Stimulated activated CD8-positive, alpha-beta memory T cell treated with anti-CD3 and anti-CD28 coated beads, Interleukin-4, amount 100 ng/mL, for 4 hours (primary cell): Measurements from ENCODE around the gene DNAI2.

Source experiments
- DNase-seq, 2 donors: peaks; one replicate each; pipeline ENCODE4 v3.0.0-alpha.2; 2020; ENCODE audit warnings: low read depth in 2 of 2, low spot score in 1 of 2

Gene DNAI2

GRCh38 chr17:74359916-74360315, 85.9 kb downstream of the DNAI2 start:
- no peak for DNase-seq

DNA sequence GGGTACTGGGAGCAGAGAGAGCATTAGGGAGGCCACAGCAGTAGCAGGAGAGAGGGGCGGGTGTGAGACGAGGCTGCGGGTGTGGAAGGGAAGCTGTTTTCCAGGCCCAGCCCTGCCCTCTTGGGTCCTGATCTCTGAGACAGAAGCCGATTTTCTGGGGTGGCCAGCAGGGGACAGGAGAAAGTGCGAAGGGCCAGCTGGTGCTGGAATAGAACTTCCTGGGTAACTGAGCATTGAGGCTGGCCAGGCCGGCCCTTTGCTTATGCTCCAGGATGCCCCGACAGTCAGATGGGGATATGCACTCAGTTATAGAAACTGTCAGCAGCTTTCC, 86.8 kb downstream of the DNAI2 start:
- no peak for DNase-seq

DNA sequence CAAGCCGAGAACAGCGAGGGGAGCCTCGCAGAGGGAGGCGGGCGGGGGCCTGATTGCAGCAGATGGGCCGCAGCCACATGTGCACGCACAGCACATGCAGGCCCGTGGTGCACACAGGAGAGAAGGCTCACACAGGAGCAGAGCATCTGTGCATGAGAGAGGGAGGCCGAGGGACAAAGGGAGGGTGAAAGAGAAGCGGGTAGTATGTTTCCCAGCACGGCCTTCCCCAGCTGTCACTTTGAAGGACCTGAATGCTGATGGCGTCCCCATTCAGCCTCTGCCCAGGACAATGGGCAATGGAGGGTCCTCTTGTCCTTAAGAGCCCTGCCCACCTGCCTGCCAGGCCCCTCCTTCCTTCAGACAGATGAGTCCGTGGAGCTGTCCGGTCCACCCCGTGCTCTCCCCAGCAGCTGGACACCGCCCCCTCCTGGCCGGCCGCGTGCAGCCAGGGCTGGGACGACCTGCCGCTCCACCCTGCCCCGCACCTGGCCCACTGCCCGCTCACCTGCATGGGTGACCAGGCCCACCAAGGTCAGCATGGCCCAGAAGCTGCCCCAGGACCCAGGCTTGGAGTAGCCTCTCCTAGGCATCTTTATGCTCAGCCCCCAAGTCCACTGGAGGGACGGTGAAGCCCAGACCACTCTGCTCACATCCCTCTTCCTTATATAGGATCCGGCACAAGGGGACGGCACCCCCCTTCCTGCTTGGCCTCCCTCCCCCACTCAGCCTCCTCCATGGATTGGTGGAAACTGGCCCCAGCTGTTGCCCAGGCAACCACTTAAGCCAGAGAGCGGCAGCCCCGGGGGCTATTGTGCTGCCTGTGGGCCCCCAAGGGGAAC, 87.4 kb downstream of the DNAI2 start, which contains the start of gene BTBD17:
TSS of gene BTBD17 (minus strand) at position 639 of the 839 bp plus-strand sequence. CDS start at position 590, 49 bp downstream.
- no peak for DNase-seq

DNA sequence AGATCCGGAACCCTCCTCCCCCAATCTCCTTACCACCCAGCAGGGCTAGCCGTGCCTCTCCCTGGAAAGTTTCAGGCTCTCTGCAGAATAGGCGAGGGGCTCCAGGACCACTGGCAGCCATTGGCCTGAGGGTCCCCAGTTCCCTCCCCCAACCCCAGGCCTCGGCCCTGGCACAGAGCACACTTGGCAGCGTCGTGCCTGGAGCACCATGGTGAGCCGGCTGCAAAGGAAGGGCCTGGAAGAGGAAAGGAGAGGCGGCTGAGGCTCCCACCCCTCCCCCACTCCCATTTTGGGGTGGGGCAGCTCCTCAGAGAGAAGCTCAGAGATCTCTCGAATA, 88.0 kb downstream of the DNAI2 start:
- DNase-seq: no peak

DNA sequence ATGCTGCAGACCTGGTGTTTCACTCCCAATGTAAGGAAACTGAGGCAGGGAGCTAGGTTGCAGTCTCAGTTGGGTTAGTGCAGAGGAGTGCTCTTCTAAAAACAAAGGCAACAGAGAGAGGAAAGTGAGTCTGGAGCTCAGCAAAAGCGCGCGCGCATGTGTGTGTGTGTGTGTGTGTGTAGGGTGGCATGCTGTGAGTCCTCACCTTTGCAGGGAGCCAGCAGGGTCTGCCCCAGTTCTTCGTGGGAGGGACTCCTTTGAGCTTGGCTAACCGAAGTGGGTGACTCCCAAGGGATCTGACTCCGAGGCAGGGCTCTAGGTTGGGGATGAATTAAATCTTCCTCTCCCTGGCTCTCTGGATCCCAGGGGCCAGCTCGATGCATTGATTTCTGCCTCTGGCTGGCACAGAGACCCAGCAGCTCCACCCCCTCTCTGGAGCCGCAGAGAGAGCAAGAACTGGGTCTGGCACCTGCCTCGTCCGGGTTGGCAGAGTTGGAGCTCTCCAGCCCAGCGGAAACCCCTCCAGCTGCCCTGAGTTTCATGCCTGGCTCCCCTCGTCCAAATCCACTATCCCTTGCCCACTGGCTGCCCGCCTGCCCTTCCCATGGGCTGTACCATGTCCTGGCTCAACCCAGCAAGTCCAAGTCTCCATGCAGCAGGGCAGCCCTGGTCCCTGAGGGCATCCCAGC, 88.9 kb downstream of the DNAI2 start:
- no peak for DNase-seq
